ENCODE measurements around the gene PBX1. TPM values are rescaled to one million over a fixed set of nuclear protein-coding genes. Genes with fewer than 3 reads are reported as not detected.

PBX1 gene
- total RNA-seq, 2 donors from 2014 or later, result 0.80 to 16.6 TPM

DNA sequence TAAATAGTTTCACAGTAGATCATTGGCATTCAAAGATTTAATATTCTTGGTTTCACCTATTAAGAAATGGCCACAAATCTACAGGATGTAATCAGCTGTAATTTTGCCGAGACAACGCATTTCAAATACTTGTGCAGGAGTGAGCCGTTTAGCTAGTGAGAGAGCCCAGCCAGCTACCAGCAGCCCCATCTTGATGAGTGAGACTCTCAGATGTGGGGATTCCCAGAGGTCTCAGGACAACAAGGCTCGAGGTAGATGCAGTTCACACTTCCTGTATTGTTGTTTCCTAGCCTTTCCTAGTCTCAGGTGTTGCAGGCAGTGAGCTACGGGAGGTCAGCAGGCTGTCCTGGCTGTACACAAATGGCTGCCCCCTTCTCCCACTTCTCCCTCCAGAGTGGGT lies 108.6 kb downstream of the PBX1 start:
- Mint-ChIP-seq H3K4me3 (no peak overlapping the region), H3K27ac (no peak overlapping the region), H3K4me1 (peaks cover 2% of the 10 kb centered on the region), H3K27me3 (no peaks in the 10 kb centered on the region), H3K36me3 (ENCODE audit: low read depth) (no peaks in the 10 kb centered on the region)
- ATAC-seq, result no peak
- DNase-seq, result no peak
- H3K9me3 ChIP-seq (ENCODE audit: control insufficient read depth, low read length, poor library complexity, severe bottlenecking), result no peaks in the 10 kb centered on the region

DNA sequence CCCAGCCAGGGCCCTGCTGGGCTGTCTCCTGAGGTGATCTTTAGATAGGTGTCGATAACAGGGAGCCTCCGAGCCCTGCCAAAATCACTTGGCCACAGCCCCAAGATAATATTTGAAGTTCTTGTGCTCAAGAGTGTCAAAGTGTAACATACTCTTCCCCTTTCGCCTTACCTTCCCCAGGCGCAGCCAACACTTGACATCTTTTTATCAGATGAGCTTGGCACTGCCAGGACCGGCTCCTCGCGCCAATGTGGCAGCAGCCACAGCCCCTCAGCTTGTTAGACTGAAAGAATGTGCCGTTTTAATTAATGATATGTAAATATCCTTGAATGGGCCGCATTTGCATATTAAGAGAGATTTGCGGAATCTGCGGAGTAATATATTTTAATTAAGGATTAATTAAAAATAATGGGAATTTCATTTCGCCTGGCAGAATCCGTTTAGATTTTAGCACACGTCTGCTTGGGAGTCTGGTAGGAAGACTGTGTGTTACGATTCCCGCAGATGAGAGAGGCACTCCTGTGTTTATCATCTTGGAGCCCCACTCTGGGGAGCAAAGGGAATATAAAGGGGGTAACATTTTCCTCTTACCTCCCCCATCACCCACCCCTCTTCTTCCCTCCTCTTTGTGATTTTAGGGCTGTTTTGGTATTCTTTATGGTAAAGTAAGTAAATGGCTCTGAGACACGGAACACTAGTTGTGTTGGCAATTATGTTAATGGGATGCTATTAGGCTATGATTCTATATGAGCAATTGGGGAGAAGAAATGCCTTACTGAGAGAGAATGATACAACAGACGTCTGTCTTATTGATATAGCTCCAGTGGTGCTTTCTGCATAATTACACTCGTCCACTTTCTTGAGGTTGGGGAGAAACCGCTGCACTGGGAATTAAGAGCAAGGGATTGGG lies 109.8 kb downstream of the PBX1 start:
- no peak overlapping the region for H3K4me3 Mint-ChIP-seq
- DNase-seq (no peak), ATAC-seq (no peak)
- H3K36me3 Mint-ChIP-seq (ENCODE audit: low read depth), result no peaks in the 10 kb centered on the region
- H3K27ac Mint-ChIP-seq, result no peak overlapping the region
- H3K27me3 Mint-ChIP-seq, result no peaks in the 10 kb centered on the region
- H3K4me1 Mint-ChIP-seq, result peaks cover 2% of the 10 kb centered on the region
- H3K9me3 ChIP-seq (ENCODE audit: control insufficient read depth, low read length, poor library complexity, severe bottlenecking), result no peaks in the 10 kb centered on the region

DNA sequence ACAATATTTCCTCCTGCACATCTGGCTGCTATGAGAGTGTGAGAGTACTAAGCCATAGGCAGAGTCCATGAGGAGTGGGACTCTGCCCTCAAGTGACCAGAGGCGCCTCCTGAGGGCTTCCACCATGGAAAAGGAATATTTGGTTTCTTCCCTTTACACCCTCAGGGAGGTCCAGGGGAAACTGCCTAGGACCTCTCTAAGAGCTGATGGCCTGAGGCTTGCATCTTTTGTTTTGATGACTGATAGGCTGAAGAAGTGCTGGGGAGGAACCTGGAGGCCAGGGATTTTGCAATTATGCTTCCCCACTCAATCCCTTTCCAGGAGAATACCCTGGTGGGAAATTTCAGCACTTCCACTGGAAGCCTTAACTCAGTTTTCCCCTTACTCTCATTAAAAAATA lies 111.0 kb downstream of the PBX1 start:
- H3K36me3 Mint-ChIP-seq (ENCODE audit: low read depth), result no peaks in the 10 kb centered on the region
- H3K9me3 ChIP-seq (ENCODE audit: control insufficient read depth, low read length, poor library complexity, severe bottlenecking), result no peaks in the 10 kb centered on the region
- no peak for DNase-seq
- no peak overlapping the region for H3K27ac Mint-ChIP-seq
- no peaks in the 10 kb centered on the region for H3K27me3 Mint-ChIP-seq
- no peak for ATAC-seq
- no peak overlapping the region for H3K4me3 Mint-ChIP-seq
- H3K4me1 Mint-ChIP-seq, result peaks cover 2% of the 10 kb centered on the region

DNA sequence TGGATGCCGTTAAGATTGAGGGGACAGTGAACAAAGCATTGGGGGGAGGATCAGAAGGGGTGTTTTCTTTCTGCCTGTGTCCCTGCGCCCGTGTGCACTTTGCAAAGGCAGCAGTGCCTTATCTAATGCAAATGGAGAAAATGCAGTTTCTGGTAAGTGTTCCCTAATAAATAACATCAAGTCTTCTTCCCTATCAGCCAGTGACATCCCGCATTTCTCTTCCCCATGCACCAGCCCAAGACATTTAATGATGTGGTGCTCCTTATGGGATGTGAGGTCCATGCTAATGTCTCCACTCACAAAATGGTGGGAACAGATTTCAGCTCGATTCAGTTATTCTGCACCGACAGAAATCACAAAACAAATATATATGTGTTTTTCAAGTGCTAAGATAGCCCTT lies 111.8 kb downstream of the PBX1 start:
- no peak overlapping the region for H3K27ac Mint-ChIP-seq
- no peak overlapping the region for H3K4me3 Mint-ChIP-seq
- no peak for DNase-seq
- no peaks in the 10 kb centered on the region for H3K36me3 Mint-ChIP-seq (ENCODE audit: low read depth)
- ATAC-seq, result no peak
- peaks cover 2% of the 10 kb centered on the region for H3K4me1 Mint-ChIP-seq
- H3K27me3 Mint-ChIP-seq, result no peaks in the 10 kb centered on the region
- no peaks in the 10 kb centered on the region for H3K9me3 ChIP-seq (ENCODE audit: control insufficient read depth, low read length, poor library complexity, severe bottlenecking)

DNA sequence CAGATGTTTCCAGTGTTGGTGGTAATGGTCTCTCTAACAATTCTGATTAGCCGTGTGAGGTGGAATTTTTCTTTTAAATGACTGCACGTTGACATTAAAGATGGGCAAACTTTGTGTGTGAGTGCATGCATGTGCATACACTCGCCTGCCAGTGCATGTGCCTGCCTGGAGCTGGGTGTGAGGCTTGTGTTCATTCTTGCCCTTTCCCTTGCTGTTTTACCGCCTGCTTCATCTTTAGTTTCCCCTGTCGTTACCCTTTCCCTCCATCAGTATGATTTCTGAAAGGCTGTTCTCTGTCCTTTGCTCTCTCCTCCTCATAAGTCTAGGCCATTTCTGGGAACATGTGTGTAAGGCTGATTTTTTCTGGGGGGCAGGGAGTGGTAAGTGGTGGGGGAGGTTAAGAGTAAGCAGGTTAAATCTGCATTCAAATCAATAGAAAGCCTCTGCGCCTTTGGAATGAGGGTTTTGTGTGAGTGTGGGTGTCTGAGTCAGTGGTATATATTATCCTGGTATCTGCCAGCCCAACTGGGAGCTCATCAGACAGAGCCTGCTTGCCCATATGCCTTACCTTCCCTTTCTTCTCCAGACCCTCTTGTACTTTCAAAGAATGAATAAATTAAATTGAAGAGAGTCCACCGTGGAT lies 112.5 kb downstream of the PBX1 start:
- Mint-ChIP-seq H3K36me3 (ENCODE audit: low read depth) (no peaks in the 10 kb centered on the region), H3K27ac (no peak overlapping the region), H3K27me3 (no peaks in the 10 kb centered on the region), H3K4me1 (peaks cover 4% of the 10 kb centered on the region), H3K4me3 (no peak overlapping the region)
- DNase-seq (no peak), ATAC-seq (no peak)
- no peaks in the 10 kb centered on the region for H3K9me3 ChIP-seq (ENCODE audit: control insufficient read depth, low read length, poor library complexity, severe bottlenecking)

DNA sequence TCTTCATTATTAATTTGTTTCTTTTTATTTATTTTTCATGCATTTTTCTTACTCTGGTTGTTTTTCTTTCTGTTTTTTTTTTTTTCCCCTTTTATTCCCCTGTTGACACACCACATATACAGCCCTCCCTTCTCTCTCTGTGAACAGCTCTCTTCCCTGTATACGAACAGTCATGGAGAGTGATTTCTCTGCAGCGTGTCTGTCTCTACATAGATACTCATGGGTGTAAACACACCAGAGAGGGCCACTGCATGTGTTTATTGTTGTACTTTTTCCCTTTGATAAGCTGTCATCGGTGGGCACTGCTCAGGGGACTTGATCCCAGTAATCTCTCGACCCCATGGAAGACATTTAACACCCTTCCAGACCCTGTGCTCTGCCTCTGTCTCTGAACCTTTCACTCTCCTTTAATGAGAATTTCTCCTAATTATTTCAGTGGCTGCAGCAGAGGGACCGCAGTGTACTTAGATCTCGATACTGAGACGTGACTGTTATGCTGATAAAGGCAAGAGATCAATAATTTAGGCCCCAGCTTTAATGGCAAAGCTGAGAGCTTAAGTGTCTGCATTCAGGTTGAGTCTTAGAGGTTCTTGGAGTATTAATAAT lies 113.1 kb downstream of the PBX1 start:
- Mint-ChIP-seq H3K4me3 (no peak overlapping the region), H3K27me3 (no peaks in the 10 kb centered on the region), H3K4me1 (peaks cover 4% of the 10 kb centered on the region), H3K27ac (no peak overlapping the region), H3K36me3 (ENCODE audit: low read depth) (no peaks in the 10 kb centered on the region)
- H3K9me3 ChIP-seq (ENCODE audit: control insufficient read depth, low read length, poor library complexity, severe bottlenecking), result no peaks in the 10 kb centered on the region
- DNase-seq (no peak), ATAC-seq (no peak)

DNA sequence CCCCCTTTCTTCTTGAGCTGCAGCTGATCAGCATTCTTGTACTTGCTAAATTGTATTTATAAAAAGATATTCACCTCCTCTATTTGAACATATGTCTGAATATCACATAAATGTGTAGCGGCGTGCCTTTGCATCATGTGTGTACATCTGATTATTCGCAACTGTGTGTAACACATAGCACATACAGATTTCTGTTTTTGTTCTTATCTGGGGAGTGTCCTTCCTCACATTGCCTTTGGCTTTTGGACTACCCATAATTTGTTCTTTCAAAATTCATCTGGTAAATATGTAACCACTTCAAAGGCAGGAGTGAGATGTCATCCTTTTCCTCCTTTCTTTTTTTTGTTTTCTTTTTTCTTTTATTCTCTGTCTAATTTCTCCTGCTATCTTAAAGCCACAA lies 113.6 kb downstream of the PBX1 start:
- ATAC-seq (no peak), DNase-seq (no peak)
- Mint-ChIP-seq H3K4me1 (peaks cover 4% of the 10 kb centered on the region), H3K36me3 (ENCODE audit: low read depth) (peaks cover 2% of the 10 kb centered on the region), H3K4me3 (no peak overlapping the region), H3K27ac (no peak overlapping the region), H3K27me3 (no peaks in the 10 kb centered on the region)
- H3K9me3 ChIP-seq (ENCODE audit: control insufficient read depth, low read length, poor library complexity, severe bottlenecking), result no peaks in the 10 kb centered on the region

DNA sequence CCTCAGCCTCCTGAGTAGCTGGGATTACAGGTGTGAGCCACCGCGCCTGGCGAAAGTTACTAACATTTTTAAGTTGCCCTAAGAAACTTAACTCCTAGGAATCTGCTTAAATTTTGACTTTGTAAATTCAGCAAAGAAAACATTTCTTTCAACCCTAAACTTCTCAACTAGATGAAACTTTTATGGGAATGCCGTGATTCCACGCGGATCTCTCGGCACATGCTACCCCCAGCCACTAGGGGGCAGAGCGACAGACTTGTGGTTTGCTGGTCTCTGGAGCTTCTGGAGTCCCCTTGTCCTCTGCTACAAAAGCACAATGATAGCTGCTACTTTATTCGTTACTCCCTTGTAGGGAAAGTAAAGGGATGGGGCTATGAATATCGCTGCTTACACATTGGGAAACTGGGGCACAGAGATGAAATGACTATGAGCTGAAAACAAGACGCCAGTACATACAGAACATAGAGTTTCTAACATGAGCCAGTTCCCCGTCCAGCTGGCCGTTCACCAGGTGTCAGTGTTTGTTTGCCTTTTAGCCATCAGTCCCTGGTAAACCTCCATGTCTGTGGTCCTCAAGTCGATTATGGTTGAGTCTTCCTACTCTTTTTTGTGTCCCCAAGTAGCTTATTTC lies 114.7 kb downstream of the PBX1 start:
- ATAC-seq (no peak), DNase-seq (no peak)
- H3K27ac Mint-ChIP-seq, result no peak overlapping the region
- peaks cover 4% of the 10 kb centered on the region for H3K4me1 Mint-ChIP-seq
- peaks cover 2% of the 10 kb centered on the region for H3K36me3 Mint-ChIP-seq (ENCODE audit: low read depth)
- H3K4me3 Mint-ChIP-seq, result no peak overlapping the region
- H3K9me3 ChIP-seq (ENCODE audit: control insufficient read depth, low read length, poor library complexity, severe bottlenecking), result no peaks in the 10 kb centered on the region
- no peaks in the 10 kb centered on the region for H3K27me3 Mint-ChIP-seq

DNA sequence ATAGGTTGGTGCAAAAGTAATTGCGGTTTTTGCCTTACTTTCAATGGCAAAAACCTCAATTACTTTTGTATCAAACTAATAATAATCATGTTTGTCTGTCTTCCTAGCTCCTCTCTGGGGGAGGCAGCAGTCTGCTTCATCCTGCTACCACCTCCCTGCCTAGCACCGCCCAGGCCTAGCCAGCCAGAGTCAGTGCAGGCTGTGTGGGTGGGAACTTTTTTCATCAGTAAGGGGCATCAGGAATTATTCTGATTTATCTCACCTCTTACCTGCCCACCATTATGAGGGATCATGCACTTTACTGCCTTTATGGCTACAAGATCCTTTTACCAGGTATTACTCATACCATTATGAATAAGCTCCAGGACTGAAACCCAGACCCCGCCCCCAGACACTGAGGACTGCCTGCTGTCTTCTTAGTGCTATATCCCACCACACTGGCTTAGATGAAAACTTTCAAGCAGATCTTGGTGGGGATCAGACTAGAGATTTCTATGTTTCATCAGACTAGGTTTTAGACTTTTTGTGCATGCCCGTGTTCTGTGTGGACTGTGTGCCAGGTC lies 116.4 kb downstream of the PBX1 start:
- peaks cover 4% of the 10 kb centered on the region for H3K4me1 Mint-ChIP-seq
- no peaks in the 10 kb centered on the region for H3K9me3 ChIP-seq (ENCODE audit: control insufficient read depth, low read length, poor library complexity, severe bottlenecking)
- no peak for DNase-seq
- H3K27ac Mint-ChIP-seq, result no peak overlapping the region
- peaks cover 2% of the 10 kb centered on the region for H3K36me3 Mint-ChIP-seq (ENCODE audit: low read depth)
- no peaks in the 10 kb centered on the region for H3K27me3 Mint-ChIP-seq
- no peak overlapping the region for H3K4me3 Mint-ChIP-seq
- ATAC-seq, result no peak

DNA sequence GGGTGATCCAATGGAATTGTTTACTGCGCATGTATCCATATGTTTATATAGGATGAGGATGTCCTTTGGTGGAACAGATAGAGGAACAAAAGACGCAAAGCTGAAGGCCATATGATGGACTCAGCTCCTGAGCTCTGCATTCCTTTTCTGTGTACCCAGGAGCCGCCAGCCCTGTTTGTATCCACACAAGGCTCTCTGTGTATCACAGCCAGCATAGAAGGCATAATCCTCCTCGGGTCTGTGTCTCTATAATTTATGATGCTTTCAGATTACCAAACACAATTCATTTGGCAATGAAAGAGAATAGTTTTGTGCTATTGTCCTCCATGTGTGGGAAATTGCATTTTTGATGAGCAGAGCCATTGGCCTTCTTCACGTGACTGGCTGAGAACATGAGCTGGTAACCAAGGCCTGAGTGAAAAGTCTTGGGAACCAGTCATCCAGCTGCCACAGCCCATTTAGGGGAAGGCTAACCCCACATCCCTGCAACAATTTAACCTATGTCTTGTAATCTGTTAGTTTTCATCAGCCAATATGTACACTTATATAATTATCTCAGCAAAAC lies 119.2 kb downstream of the PBX1 start:
- H3K4me3 Mint-ChIP-seq, result no peak overlapping the region
- peaks cover 2% of the 10 kb centered on the region for H3K36me3 Mint-ChIP-seq (ENCODE audit: low read depth)
- no peaks in the 10 kb centered on the region for H3K9me3 ChIP-seq (ENCODE audit: control insufficient read depth, low read length, poor library complexity, severe bottlenecking)
- peaks cover 2% of the 10 kb centered on the region for H3K4me1 Mint-ChIP-seq
- no peak overlapping the region for H3K27ac Mint-ChIP-seq
- H3K27me3 Mint-ChIP-seq, result no peaks in the 10 kb centered on the region
- DNase-seq (no peak), ATAC-seq (no peak)

DNA sequence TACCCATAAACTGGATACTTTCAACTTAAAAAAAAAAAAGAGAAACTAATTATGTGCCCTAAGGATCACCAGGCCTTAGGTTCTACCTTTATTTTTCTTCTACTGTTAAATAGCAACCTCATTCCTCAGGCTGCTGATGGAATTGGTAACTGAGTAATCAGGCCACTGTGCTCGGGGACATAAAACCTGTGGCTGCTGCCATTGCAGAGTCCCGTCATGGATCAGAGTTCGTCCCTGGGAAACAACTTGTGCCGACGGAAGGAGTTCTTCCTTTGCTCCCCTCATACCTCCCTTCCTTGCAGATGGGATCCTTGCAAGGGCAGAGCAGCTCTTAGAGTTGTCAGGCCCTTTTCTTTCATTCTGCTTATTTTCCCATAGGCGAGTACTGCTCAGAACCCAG lies 123.6 kb downstream of the PBX1 start:
- no peaks in the 10 kb centered on the region for H3K27me3 Mint-ChIP-seq
- H3K27ac Mint-ChIP-seq, result no peak overlapping the region
- H3K4me3 Mint-ChIP-seq, result no peak overlapping the region
- no peaks in the 10 kb centered on the region for H3K36me3 Mint-ChIP-seq (ENCODE audit: low read depth)
- DNase-seq (no peak), ATAC-seq (no peak)
- H3K4me1 Mint-ChIP-seq, result no peaks in the 10 kb centered on the region
- no peaks in the 10 kb centered on the region for H3K9me3 ChIP-seq (ENCODE audit: control insufficient read depth, low read length, poor library complexity, severe bottlenecking)

DNA sequence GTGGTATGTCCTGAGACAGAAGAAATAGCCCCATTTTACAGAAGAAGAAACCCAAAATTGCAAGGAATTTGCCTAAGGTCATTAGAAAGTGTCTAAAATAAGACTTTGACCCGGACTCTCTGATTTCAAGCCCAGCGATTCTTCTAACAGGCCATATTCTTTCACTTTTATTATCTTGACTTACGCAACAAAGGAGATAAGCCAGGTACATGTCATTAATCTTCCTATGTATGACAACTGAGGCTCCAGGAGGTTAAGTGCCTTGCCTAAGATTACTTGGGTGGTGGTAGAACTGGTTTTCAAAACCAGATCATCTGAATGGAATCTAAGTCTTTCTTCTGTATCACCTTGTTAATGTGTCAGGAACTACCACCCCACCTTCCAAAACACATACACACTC lies 124.3 kb downstream of the PBX1 start:
- DNase-seq, result no peak

More for the DNA sequence above, 124.3 kb downstream of the PBX1 start:
- no peak for ATAC-seq
- Mint-ChIP-seq H3K27ac (no peak overlapping the region), H3K36me3 (ENCODE audit: low read depth) (no peaks in the 10 kb centered on the region), H3K27me3 (no peaks in the 10 kb centered on the region), H3K4me1 (no peaks in the 10 kb centered on the region), H3K4me3 (no peak overlapping the region)
- H3K9me3 ChIP-seq (ENCODE audit: control insufficient read depth, low read length, poor library complexity, severe bottlenecking), result no peaks in the 10 kb centered on the region

Measured in T-helper 17 cell (primary cell).